Neutrophil (primary cell): ENCODE results near the gene AGT.

Source experiments
- H3K27ac ChIP-seq: fragments of 200-600 bp; sonication (generic); 2 replicates; pipeline ENCODE4 v1.5.1; 2016; ENCODE audit warnings: mild to moderate bottlenecking, moderate library complexity
- H3K27me3 ChIP-seq: fragments of 200-600 bp; sonication (generic); 2 replicates; pipeline ENCODE4 v1.6.0; 2016; ENCODE audit warnings: mild to moderate bottlenecking
- H3K36me3 ChIP-seq: fragments of 200-600 bp; sonication (generic); 2 replicates; pipeline ENCODE4 v1.5.1; 2017
- H3K4me1 ChIP-seq, 2 experiments: fragments of 200-600 bp in 1 of 2; sonication (generic) in 1 of 2; 1 replicate in 1 of 2; 2 replicates in 1 of 2; pipeline versions ENCODE4 v1.5.1 to v1.6.1; 2013 to 2016; ENCODE audit warnings: low read depth in 1 of 2, low read length in 1 of 2, mild to moderate bottlenecking in 1 of 2, moderate library complexity in 1 of 2; ENCODE audit not compliant: control insufficient read depth in 1 of 2, insufficient read depth in 1 of 2
- H3K4me3 ChIP-seq, 2 experiments: fragments of 200-600 bp in 1 of 2; sonication (generic) in 1 of 2; 1 replicate in 1 of 2; 2 replicates in 1 of 2; pipeline ENCODE4 v1.5.1; 2013 to 2016; ENCODE audit warnings: low read depth in 1 of 2, low read length in 1 of 2, mild to moderate bottlenecking in 1 of 2, moderate library complexity in 1 of 2
- H3K9me3 ChIP-seq: fragments of 200-600 bp; sonication (generic); 2 replicates; pipeline ENCODE4 v1.5.1; 2016
- TF ChIP-seq, protein P1 (sequence below): fragments of 200-600 bp; sonication (generic); IDR thresholded peaks from 2 replicates; pipeline ENCODE4 v1.5.1; 2016; ENCODE audit warnings: antibody characterized with exemption

The AGT gene

DNA sequence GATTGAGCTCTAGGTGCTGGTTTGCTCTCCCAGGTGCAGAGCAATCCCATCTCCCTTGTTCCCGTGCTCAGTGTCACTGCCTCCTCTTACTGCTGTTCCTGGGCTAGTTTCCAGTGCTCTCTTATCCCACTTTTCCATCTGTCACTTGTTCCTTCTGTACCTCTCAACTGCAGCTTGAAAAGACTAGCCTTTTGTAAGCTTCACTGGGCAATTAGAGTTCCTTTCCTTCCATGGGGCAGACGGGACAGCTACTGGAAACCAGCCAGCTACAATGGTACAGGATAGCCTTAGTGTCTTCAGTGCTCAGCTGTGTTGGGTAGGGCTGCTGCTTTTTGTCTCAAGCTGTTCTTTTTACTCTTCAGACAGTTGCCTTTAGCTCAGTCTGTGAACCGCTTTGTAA lies 31.6 kb downstream of the AGT start:
- Histone ChIP-seq H3K4me1 (no peaks in the 10 kb centered on the region), H3K27ac (no peak overlapping the region), H3K9me3 (no peaks in the 10 kb centered on the region), H3K4me3 (no peak overlapping the region), H3K36me3 (peaks cover 85% of the 10 kb centered on the region), H3K27me3 (no peaks in the 10 kb centered on the region)
- TF ChIP-seq, protein P1, sequence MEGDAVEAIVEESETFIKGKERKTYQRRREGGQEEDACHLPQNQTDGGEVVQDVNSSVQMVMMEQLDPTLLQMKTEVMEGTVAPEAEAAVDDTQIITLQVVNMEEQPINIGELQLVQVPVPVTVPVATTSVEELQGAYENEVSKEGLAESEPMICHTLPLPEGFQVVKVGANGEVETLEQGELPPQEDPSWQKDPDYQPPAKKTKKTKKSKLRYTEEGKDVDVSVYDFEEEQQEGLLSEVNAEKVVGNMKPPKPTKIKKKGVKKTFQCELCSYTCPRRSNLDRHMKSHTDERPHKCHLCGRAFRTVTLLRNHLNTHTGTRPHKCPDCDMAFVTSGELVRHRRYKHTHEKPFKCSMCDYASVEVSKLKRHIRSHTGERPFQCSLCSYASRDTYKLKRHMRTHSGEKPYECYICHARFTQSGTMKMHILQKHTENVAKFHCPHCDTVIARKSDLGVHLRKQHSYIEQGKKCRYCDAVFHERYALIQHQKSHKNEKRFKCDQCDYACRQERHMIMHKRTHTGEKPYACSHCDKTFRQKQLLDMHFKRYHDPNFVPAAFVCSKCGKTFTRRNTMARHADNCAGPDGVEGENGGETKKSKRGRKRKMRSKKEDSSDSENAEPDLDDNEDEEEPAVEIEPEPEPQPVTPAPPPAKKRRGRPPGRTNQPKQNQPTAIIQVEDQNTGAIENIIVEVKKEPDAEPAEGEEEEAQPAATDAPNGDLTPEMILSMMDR, result no peak

DNA sequence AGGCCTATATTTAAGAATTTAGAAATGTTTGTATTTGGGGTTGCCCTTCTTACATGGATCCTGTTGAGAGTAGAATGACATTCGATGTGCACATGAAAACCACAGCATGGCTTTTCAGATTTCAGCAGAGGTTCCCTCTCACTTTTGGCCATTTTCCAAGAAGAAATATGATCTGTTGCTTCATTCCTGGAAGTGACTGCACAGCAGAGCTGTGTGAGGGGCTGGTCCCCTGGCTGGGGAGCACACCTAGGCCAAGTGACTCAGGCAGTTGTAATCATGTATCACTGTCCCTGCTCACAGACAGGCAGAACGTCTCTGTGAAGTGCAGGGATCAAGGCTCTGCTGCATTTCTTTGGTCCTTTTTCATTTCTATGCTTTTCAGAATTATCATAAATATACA lies 32.3 kb downstream of the AGT start:
- Histone ChIP-seq H3K4me3 (no peak overlapping the region), H3K9me3 (no peaks in the 10 kb centered on the region), H3K27me3 (no peaks in the 10 kb centered on the region), H3K27ac (no peak overlapping the region), H3K36me3 (peaks cover 81% of the 10 kb centered on the region), H3K4me1 (no peaks in the 10 kb centered on the region)
- TF ChIP-seq, protein P1, result no peak

DNA sequence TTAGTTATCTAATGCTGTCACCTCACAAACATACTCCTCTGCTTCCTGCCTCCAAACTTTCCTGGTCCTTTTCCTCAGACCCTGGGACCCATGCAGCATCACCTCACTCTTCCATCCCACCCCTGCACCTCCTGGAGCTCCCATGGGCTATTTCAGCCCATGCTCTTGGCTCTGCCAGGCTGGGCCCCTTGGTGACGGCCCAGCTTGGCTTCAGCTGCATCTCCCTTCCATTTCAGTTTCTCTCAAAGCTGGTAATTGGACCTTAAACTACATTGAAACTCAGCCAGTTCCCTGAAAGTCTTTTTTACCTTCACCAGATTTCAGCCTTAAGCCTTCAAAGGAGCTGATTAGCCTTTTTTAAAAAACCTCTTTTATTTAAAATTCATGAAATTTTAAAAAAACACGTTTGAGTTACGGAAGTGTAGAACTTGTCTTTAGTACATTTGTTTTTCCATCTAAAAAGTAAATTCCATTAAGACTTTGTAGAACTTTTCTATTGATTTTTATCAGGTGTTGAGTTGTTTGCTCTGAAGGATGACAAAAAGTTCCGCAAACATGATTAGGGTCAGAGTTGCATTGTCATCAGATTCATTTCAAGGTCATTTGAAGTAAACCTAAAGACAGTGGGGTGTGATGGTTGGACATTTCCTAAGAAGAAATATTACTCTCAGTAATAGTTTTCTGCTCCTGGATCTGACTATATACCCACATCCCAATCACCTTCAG lies 33.5 kb downstream of the AGT start:
- TF ChIP-seq, protein P1, result no peak
- Histone ChIP-seq H3K4me1 (no peaks in the 10 kb centered on the region), H3K9me3 (no peaks in the 10 kb centered on the region), H3K27me3 (no peaks in the 10 kb centered on the region), H3K36me3 (peaks cover 73% of the 10 kb centered on the region), H3K27ac (no peak overlapping the region), H3K4me3 (no peak overlapping the region)

DNA sequence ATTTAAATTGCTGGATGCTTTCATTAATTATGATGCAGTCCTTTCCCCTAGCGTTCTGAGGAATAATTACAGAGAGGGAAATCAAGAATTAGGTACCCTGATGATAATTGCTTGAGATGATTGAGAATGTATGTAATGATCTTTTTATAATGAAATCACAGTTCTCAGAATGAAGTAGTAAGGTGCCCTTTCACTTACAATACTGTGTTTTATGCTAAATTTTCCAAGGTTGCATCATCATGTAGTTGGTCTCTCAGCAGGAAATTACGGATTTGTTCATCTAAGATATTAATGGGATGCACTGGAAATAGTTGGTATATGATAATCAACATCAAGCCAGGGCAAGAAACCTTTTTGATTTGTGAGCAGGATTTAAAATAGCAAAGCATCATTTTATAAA lies 34.1 kb downstream of the AGT start:
- TF ChIP-seq, protein P1, result no peak
- Histone ChIP-seq H3K4me1 (no peaks in the 10 kb centered on the region), H3K9me3 (no peaks in the 10 kb centered on the region), H3K27ac (no peak overlapping the region), H3K4me3 (no peak overlapping the region), H3K36me3 (peaks cover 70% of the 10 kb centered on the region), H3K27me3 (no peaks in the 10 kb centered on the region)

DNA sequence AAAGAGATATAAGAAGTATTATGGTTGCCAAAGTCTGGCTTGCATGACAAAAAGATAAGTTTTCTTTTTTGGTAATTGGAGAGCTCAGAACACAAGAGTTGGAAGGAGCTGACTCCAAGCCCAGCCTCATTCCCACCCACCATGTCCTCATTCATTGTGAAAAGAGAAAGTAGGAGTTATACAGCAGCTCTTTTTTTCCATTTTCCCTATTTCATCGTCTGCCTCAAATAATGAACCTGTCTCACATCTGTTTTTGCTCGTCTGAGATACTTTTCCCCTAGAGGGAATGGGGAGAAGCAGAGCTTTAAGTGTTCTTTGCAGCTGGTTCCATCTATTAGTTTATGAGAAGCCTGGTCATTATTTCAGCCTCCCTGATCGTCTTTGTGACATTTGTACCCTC lies 34.7 kb downstream of the AGT start:
- H3K4me3 ChIP-seq, result no peak overlapping the region
- no peaks in the 10 kb centered on the region for H3K9me3 ChIP-seq
- H3K4me1 ChIP-seq, result no peaks in the 10 kb centered on the region
- peaks cover 63% of the 10 kb centered on the region for H3K36me3 ChIP-seq
- TF ChIP-seq, protein P1, result no peak
- H3K27me3 ChIP-seq, result no peaks in the 10 kb centered on the region
- no peak overlapping the region for H3K27ac ChIP-seq
